Dendritic cell treated with granulocyte-macrophage colony-stimulating factor and Interleukin-4, amounts not matched to agents 40 ng/mL and 50 ng/mL, for 4 days (primary cell): ENCODE data around the gene RASGEF1B.

Experiments
- H3K27ac Mint-ChIP-seq: one replicate; pipeline ENCODE4 v1.8.0; 2022; ENCODE audit warnings: mild to moderate bottlenecking, mixed read lengths
- H3K27me3 Mint-ChIP-seq: one replicate; pipeline ENCODE4 v1.8.0; 2022; ENCODE audit warnings: mild to moderate bottlenecking, mixed read lengths
- H3K36me3 Mint-ChIP-seq: one replicate; pipeline ENCODE4 v1.8.0; 2022; ENCODE audit warnings: low read depth, mixed read lengths
- H3K4me1 Mint-ChIP-seq: one replicate; pipeline ENCODE4 v1.8.0; 2022; ENCODE audit warnings: low read depth, mixed read lengths
- H3K4me3 Mint-ChIP-seq: one replicate; pipeline ENCODE4 v1.8.0; 2022; ENCODE audit warnings: mild to moderate bottlenecking, moderate library complexity, mixed read lengths
- H3K9me3 Mint-ChIP-seq: one replicate; pipeline ENCODE4 v1.8.0; 2022; ENCODE audit warnings: mixed read lengths
- intact Hi-C: fragments of 100-400 bp; cut with micrococcal nuclease; formaldehyde crosslinking; loops from one replicate; pipeline ENCODE4 v1.15.0; 2022

Gene RASGEF1B

DNA sequence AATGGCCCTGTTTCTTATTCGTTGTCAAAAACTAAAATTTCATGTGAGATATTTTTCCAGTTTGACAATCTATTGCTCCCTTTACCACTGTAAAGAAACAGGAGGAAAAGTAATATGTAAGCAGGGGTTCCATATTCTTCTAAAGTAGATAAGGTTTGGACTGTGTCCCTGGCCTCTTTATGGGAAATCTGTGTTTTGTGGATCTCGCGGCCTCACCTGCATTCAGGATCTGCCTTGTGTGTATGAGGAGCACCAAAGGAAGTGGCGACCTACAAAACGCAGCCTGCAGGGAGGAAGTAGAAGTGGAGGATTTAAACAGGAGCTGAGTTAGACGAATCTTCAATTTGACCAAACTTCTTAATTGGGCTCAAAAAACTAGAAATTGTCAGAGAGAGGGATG lies 67.0 kb downstream of the RASGEF1B start:
- peaks cover 6% of the 10 kb centered on the region for H3K9me3 Mint-ChIP-seq
- no peak overlapping the region for H3K4me3 Mint-ChIP-seq
- intact Hi-C loops: loop anchor here (5.0 kb wide), 1 partner anchor 1333 kb away; no protein-coding TSS in a partner anchor
- no peaks in the 10 kb centered on the region for H3K36me3 Mint-ChIP-seq
- H3K4me1 Mint-ChIP-seq: no peaks in the 10 kb centered on the region
- peaks cover 2% of the 10 kb centered on the region for H3K27me3 Mint-ChIP-seq
- no peak overlapping the region for H3K27ac Mint-ChIP-seq

DNA sequence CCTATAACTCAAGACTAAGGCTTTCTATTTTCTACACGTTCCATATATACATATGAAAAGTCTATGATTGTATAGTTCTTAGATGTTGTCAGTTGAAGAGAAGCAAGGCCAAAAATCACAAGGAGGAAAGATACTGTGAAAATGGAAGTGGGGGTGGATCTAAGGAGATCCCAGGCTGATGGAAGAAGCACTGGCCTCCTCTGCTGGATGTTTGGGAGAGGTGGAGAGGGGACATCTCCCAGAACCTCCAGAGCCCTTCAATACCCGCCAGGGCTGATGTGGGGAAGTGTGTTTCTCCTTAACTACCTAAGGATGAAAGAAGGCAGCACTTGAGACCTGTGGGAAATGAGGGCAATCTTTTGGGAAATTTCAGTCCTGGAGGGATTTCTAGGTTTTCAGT lies 67.4 kb downstream of the RASGEF1B start:
- Mint-ChIP-seq H3K9me3 (peaks cover 6% of the 10 kb centered on the region), H3K36me3 (no peaks in the 10 kb centered on the region), H3K27me3 (peaks cover 2% of the 10 kb centered on the region), H3K27ac (no peak overlapping the region), H3K4me1 (no peaks in the 10 kb centered on the region), H3K4me3 (no peak overlapping the region)
- intact Hi-C loops: no loop called here

DNA sequence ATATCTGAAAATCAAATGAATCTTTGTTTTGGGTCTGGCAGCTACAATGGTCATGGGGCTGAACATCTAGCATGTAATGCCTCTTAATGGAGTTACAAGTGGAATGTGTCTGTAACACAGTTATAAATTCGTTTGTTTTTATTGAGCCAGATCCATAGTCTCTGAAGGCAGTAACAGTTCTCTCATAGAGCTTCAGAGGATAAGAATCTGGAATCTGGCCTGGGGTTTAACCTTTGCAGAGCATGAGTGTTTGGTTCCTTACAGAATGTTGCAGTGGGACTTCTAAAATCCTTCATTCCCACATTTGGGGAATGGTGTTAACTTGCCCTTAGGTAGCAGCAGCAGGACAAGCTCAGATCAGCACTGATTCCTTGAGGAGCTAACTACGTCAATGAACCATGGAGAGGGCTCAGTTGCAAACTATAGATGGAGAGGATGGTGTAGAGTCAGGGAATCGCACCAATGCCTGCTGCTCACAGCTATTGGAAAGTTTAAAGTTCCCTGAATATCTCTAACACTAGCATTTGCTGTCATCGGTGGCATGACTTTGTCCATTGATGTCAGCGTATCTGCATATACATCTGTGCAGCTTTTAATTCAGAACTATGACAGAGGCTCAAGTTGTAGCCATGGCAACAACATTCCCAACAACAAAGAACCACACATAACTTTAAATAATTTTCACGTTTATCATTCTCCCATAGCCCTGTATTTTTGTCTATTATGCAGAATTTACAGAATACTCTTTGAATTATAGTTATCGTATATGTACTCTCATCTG lies 72.2 kb downstream of the RASGEF1B start:
- H3K4me1 Mint-ChIP-seq: no peaks in the 10 kb centered on the region
- no peak overlapping the region for H3K4me3 Mint-ChIP-seq
- H3K36me3 Mint-ChIP-seq: no peaks in the 10 kb centered on the region
- H3K27me3 Mint-ChIP-seq: no peaks in the 10 kb centered on the region
- peaks cover 6% of the 10 kb centered on the region for H3K9me3 Mint-ChIP-seq
- intact Hi-C loops: no loop called here
- no peak overlapping the region for H3K27ac Mint-ChIP-seq

DNA sequence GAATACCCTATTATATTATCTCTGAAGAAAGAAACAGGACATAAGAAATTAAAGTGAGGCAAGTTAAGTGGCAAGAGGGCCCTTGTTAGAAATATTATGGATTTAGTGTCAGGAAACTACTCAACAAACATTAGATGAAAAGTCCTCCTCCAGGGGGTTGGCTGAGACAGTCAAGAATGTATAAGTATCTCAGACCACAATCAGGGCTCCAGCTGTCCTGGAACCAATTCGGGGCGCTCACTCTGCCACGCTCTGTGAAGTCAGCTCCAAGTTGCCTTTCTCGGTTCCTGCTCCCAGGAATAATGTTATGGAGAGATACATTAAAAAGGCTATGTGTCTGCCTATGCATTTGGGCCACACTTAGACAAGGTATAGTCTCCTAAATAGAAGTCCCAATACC lies 73.3 kb downstream of the RASGEF1B start:
- H3K36me3 Mint-ChIP-seq: no peaks in the 10 kb centered on the region
- no peak overlapping the region for H3K4me3 Mint-ChIP-seq
- intact Hi-C loops: no loop called here
- H3K4me1 Mint-ChIP-seq: no peaks in the 10 kb centered on the region
- H3K27ac Mint-ChIP-seq: no peak overlapping the region
- H3K27me3 Mint-ChIP-seq: no peaks in the 10 kb centered on the region
- peaks cover 6% of the 10 kb centered on the region for H3K9me3 Mint-ChIP-seq

DNA sequence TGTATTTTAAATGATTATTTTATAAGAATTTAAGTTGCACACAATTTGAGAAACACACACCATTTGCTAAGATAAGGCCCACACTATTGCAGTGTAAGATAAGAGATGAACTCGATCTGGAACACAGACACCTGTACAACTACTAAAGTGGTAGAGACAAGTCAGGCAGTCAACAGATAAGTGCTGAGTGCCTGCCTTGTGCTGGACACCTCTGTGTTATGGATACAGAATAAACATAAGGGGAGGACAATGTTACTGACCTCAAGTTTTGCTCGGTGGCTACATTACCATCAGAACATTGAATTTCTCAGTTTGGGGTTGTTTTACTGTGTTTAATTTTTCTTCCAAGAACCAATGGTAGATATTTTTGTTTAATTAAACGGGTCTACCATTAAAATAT lies 74.1 kb downstream of the RASGEF1B start:
- Mint-ChIP-seq H3K9me3 (peaks cover under 1% of the 10 kb centered on the region), H3K36me3 (no peaks in the 10 kb centered on the region), H3K4me1 (no peaks in the 10 kb centered on the region), H3K27ac (no peak overlapping the region), H3K4me3 (no peak overlapping the region), H3K27me3 (no peaks in the 10 kb centered on the region)
- intact Hi-C loops: no loop called here

DNA sequence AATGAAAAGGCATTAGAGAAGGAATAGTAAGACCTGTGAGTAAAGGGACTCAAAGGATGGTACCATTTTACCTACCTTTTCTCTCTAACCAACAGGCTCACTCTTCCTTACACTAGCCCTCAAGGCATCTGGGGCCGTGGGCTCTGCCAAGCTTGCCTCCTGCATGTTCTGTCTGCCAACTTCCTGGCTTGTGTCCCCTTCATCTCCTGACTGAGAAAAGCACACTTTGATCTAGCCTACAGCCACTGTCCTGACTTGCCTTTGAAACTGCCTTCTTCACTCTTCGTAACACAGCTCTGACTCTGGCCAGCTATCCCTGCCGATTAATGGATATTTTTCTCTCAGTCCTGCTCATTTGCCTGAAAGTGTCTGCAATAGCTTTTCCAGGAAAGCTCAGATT lies 76.5 kb downstream of the RASGEF1B start:
- Mint-ChIP-seq H3K4me1 (no peaks in the 10 kb centered on the region), H3K9me3 (no peaks in the 10 kb centered on the region), H3K36me3 (no peaks in the 10 kb centered on the region), H3K4me3 (no peak overlapping the region), H3K27me3 (no peaks in the 10 kb centered on the region), H3K27ac (no peak overlapping the region)
- intact Hi-C loops: no loop called here

DNA sequence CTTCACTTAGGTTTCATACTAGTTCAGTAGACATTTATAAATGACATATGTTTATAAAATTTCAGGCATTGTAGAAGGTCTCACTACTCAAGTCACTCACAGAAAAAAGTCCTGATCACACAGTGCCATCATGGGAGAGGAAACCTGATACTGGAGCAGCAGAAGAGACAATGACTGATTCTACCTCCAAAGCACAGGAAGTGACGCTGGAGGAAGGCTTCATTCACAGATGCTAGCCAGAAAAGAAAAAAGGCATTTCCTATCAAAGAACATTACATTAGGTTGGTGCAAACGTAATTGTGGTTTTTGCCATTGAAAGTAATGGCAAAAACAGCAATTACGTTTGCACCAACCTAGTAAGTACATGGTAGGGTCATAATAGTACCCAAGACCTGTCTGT lies 79.5 kb downstream of the RASGEF1B start:
- no peaks in the 10 kb centered on the region for H3K36me3 Mint-ChIP-seq
- peaks cover 14% of the 10 kb centered on the region for H3K9me3 Mint-ChIP-seq
- H3K4me1 Mint-ChIP-seq: peaks cover 12% of the 10 kb centered on the region
- no peaks in the 10 kb centered on the region for H3K27me3 Mint-ChIP-seq
- H3K27ac Mint-ChIP-seq: no peak overlapping the region
- H3K4me3 Mint-ChIP-seq: no peak overlapping the region
- intact Hi-C loops: no loop called here

DNA sequence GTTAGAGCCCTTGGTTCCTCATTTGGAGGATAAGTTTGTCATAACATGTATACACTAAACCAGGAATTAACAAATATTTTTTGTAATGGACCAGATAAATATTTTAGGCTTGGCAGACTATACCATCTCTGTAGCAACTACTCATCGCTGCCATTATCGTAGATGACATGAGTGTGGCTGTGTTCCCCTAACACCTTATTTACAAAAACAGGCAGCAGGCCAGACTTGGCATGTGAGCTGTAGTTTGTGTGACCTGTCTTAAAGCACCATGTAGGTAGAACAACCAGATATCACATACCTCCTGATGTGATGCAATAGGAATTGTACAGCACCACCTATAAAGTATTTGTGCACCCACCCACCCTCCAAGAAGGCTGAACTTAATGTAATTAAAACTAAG lies 82.0 kb downstream of the RASGEF1B start:
- Mint-ChIP-seq H3K4me3 (no peak overlapping the region), H3K36me3 (no peaks in the 10 kb centered on the region), H3K27ac (no peak overlapping the region), H3K27me3 (peaks cover 2% of the 10 kb centered on the region), H3K4me1 (peaks cover 12% of the 10 kb centered on the region), H3K9me3 (peaks cover 14% of the 10 kb centered on the region)
- intact Hi-C loops: no loop called here

DNA sequence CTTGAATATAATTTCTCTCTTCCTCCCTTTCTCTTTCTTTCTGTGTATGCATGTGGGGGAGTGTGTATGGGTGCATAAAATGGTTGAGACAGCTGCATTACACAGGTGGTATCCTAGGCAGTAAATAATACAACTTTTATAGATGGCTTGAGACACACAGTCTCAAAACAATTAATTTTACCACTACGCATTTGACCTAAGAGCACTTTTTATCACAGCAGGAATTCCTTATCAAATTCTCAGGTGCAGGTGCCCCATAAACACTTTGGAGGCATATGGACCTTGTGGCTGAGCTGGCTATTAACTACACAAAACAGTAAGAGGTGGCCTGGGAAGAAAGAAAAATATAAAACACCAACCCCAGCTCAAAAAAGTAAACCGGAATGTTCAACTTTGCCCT lies 91.3 kb downstream of the RASGEF1B start:
- Mint-ChIP-seq H3K27me3 (peaks cover 2% of the 10 kb centered on the region), H3K27ac (no peak overlapping the region), H3K4me1 (no peaks in the 10 kb centered on the region), H3K36me3 (no peaks in the 10 kb centered on the region), H3K9me3 (no peaks in the 10 kb centered on the region), H3K4me3 (no peak overlapping the region)
- intact Hi-C loops: no loop called here

DNA sequence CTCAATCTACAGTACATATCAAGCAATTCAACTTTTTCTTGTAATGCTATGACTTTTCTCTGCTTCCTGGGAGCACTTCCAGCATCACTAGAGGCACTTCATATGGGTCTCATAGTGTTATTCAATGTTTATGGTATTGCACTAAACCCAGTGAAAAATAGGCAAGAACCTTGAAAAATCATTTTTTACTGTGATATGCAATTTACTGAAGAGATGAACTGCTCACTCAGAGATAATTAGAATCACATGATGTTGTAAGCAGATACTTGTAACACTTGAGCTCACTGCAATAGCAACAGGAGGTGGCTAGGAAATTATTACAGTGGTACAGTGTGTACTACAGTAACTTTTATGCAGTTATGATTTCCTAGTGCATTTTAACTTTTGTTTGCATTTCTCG lies 93.3 kb downstream of the RASGEF1B start:
- no peaks in the 10 kb centered on the region for H3K4me1 Mint-ChIP-seq
- intact Hi-C loops: no loop called here
- no peaks in the 10 kb centered on the region for H3K27me3 Mint-ChIP-seq
- no peaks in the 10 kb centered on the region for H3K36me3 Mint-ChIP-seq
- no peak overlapping the region for H3K27ac Mint-ChIP-seq
- H3K4me3 Mint-ChIP-seq: no peak overlapping the region
- H3K9me3 Mint-ChIP-seq: no peaks in the 10 kb centered on the region

DNA sequence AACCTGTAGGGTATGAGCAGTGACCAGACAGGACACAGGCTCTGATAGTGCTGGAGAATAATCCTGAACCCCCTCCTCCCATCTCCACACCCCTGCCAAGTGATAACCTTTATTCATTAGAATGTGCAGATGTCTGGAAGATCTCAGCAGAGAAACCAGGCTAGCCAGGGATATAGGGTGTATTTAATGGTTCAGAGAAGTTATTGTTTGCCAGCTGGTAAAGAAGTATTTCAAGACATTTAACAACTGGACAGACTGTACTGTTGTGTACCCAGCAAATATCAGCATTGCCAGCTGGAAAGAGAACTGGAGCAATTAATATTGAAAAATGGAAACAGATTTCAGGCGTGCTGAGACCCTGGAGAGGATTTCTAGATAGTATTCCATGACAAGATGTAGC lies 94.5 kb downstream of the RASGEF1B start:
- no peaks in the 10 kb centered on the region for H3K9me3 Mint-ChIP-seq
- no peaks in the 10 kb centered on the region for H3K27me3 Mint-ChIP-seq
- H3K27ac Mint-ChIP-seq: no peak overlapping the region
- H3K4me3 Mint-ChIP-seq: no peak overlapping the region
- H3K4me1 Mint-ChIP-seq: no peaks in the 10 kb centered on the region
- intact Hi-C loops: no loop called here
- H3K36me3 Mint-ChIP-seq: no peaks in the 10 kb centered on the region

DNA sequence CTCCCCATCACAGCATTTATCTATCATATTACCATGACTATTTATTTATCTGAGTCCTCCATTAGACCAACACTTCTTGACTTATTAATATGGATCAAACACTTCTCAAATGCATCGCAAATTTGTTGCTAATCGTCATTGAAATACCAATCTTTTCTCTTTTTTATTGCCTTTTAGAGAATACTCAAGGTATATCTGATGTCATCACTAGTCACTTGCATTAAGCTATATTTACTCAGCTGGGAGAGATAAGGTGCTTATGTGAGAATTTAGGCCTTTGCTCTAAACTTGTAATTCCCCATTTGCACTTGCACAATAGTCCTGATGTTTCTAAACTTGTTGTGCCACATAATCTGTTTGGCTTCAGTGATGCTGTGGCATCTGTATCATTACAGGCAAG lies 95.0 kb downstream of the RASGEF1B start:
- H3K27me3 Mint-ChIP-seq: no peaks in the 10 kb centered on the region
- H3K36me3 Mint-ChIP-seq: no peaks in the 10 kb centered on the region
- intact Hi-C loops: no loop called here
- H3K27ac Mint-ChIP-seq: no peak overlapping the region
- no peaks in the 10 kb centered on the region for H3K4me1 Mint-ChIP-seq
- no peak overlapping the region for H3K4me3 Mint-ChIP-seq
- no peaks in the 10 kb centered on the region for H3K9me3 Mint-ChIP-seq
